Measurements from ENCODE around the gene PPP1R27.

The PPP1R27 gene

DNA sequence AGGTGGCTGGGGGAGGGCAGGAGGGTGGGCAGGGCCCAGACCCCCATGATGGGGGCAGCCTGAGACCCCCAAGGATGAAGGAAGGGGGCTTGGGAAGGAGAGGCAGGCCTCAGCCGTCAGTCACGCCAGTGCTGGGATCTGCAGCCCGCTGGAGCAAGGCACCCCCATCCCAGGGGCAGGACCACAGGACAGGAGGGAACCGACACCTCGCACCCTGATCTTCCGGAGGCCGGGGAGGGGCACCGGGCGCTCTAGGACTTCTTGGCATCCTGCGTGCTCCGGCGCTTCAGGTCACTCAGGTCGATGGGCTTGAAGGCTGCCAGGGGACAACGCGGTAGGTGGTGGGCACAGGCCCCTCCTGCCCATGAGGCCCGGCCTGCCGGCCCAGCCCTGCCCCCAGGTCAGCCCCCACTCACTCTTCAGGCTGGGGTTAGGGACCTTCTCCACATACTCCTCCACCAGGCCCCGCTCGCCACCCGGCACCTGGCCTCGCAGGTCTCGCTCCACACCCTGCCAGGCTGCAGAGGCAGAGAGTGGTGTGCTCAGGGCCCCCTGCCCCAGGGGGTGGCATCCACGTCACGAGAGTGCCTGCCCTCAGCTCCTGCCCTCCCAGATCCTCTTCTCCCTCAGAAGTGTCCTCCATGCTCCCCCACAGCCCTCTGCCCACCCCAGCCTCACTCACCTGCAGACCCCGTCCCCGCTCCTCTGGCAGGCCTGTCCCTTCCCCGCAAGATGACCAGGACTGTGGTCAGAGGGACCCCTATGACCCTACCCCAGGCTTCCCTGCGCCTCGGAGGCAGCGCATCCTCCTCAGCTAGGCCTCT lies 11.6 kb downstream of the PPP1R27 start:
- H3K9ac ChIP-seq (ENCODE audit: low read length): no peak overlapping the region
- peaks cover 10% of the 10 kb centered on the region for H3K27me3 ChIP-seq (replicated peaks; ENCODE audit: control insufficient read depth, insufficient read depth, low read length)
- no peak overlapping the region for H3K4me3 ChIP-seq (ENCODE audit: low read length)
- H3K36me3 ChIP-seq (ENCODE audit: control insufficient read depth, insufficient read depth, low read length, severe bottlenecking): peaks cover 7% of the 10 kb centered on the region
- peaks cover 18% of the 10 kb centered on the region for H3K4me1 ChIP-seq (ENCODE audit: control insufficient read depth, insufficient read depth, low read length)
- DNase-seq (ENCODE audit: low read depth): no peak
- H3K9me3 ChIP-seq (ENCODE audit: control insufficient read depth, low read length): no peaks in the 10 kb centered on the region

DNA sequence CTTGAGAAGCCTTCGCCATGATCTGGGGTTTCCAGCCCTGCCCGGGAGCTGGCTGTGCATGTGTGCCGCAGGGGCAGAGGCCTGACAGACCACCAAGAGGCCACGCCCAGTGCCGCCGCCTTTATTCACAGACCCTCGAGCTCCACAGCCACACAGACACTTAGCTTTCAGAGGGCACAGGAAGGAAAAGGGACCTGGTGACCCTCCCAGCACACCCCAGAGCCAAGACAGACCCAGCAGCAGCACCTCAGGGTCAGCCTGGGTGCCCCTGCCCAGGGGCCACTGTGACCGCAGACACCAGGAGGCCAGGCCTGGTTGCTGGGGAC lies 12.6 kb downstream of the PPP1R27 start:
- no peak for DNase-seq (ENCODE audit: low read depth)
- Histone ChIP-seq H3K4me3 (ENCODE audit: low read length) (no peak overlapping the region), H3K9me3 (ENCODE audit: control insufficient read depth, low read length) (no peaks in the 10 kb centered on the region), H3K9ac (ENCODE audit: low read length) (peak overlapping the region; percentile 20), H3K36me3 (ENCODE audit: control insufficient read depth, insufficient read depth, low read length, severe bottlenecking) (peaks cover 7% of the 10 kb centered on the region), H3K4me1 (ENCODE audit: control insufficient read depth, insufficient read depth, low read length) (peaks cover 18% of the 10 kb centered on the region), H3K27me3 (replicated peaks; ENCODE audit: control insufficient read depth, insufficient read depth, low read length) (peaks cover 19% of the 10 kb centered on the region)

DNA sequence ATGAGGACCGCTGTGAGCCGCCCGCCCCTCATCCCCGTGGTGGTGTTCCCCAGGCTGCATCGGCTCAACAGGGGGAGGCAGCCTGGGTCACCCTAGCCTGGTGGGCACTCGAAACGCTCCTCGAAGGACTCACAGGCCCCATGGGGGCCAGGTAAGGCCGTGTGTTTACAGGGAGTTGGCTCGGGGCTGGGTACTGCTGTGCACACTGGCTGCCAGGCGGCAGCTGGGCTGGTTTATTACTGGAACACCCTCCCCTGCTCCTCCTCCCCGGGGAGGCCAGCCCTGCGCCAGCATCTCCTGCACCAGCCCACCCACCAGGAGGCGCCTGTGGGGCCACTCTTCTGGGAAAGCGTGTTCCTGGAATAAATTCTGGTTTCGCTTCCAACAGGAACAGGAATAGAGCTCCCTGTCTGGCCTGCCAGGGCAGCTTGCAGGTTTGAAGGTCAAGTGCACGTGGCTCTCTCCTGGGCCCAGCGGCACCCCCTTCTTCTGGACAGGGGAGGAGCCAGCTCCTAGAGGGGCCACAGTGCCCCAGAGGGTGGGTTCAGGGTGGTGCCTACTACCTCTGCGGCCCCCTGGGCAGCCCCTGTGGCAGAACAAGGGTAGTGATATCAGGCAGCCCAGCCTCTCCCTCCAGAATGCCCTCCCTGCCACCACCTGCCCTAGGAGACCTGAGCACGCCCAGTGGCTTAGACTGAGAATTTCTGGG lies 13.1 kb downstream of the PPP1R27 start:
- Histone ChIP-seq H3K4me3 (ENCODE audit: low read length) (no peak overlapping the region), H3K9me3 (ENCODE audit: control insufficient read depth, low read length) (no peaks in the 10 kb centered on the region), H3K9ac (ENCODE audit: low read length) (peak overlapping the region; percentile 20), H3K36me3 (ENCODE audit: control insufficient read depth, insufficient read depth, low read length, severe bottlenecking) (peaks cover 7% of the 10 kb centered on the region), H3K4me1 (ENCODE audit: control insufficient read depth, insufficient read depth, low read length) (peaks cover 18% of the 10 kb centered on the region), H3K27me3 (replicated peaks; ENCODE audit: control insufficient read depth, insufficient read depth, low read length) (peaks cover 19% of the 10 kb centered on the region)
- DNase-seq (ENCODE audit: low read depth): no peak

DNA sequence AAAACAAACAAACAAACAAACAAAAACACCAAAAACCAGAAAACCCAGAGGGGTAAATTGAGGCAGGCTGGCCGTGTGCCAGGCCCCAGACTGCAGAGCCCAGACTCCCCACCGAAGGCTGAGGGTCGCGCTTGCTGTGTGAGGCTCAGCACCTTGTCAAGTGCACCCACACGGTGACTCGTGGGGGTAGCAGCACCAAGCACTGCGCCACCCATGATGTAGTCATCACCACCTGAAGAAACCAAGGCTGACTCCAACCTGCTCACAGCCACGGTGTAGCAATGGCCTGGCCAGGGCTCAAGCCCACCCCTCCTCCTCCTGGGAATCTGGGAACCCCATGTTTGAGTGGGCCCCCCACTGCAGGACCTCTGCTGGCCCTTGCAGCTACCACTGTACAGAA lies 13.7 kb downstream of the PPP1R27 start:
- H3K4me1 ChIP-seq (ENCODE audit: control insufficient read depth, insufficient read depth, low read length): peaks cover 17% of the 10 kb centered on the region
- H3K36me3 ChIP-seq (ENCODE audit: control insufficient read depth, insufficient read depth, low read length, severe bottlenecking): peaks cover 7% of the 10 kb centered on the region
- no peak for DNase-seq (ENCODE audit: low read depth)
- H3K27me3 ChIP-seq (replicated peaks; ENCODE audit: control insufficient read depth, insufficient read depth, low read length): peaks cover 19% of the 10 kb centered on the region
- no peak overlapping the region for H3K4me3 ChIP-seq (ENCODE audit: low read length)
- no peaks in the 10 kb centered on the region for H3K9me3 ChIP-seq (ENCODE audit: control insufficient read depth, low read length)
- H3K9ac ChIP-seq (ENCODE audit: low read length): no peak overlapping the region

GRCh38 chr17:81819708-81820107 lies 15.1 kb downstream of the PPP1R27 start:
- Histone ChIP-seq H3K36me3 (ENCODE audit: control insufficient read depth, insufficient read depth, low read length, severe bottlenecking) (peaks cover 7% of the 10 kb centered on the region), H3K9me3 (ENCODE audit: control insufficient read depth, low read length) (no peaks in the 10 kb centered on the region), H3K4me1 (ENCODE audit: control insufficient read depth, insufficient read depth, low read length) (peaks cover 11% of the 10 kb centered on the region), H3K27me3 (replicated peaks; ENCODE audit: control insufficient read depth, insufficient read depth, low read length) (peaks cover 26% of the 10 kb centered on the region), H3K9ac (ENCODE audit: low read length) (no peak overlapping the region), H3K4me3 (ENCODE audit: low read length) (no peak overlapping the region)
- no peak for DNase-seq (ENCODE audit: low read depth)

GRCh38 chr17:81817758-81818147 lies 17.1 kb downstream of the PPP1R27 start:
- Histone ChIP-seq H3K4me1 (ENCODE audit: control insufficient read depth, insufficient read depth, low read length) (peaks cover 11% of the 10 kb centered on the region), H3K27me3 (replicated peaks; ENCODE audit: control insufficient read depth, insufficient read depth, low read length) (peaks cover 29% of the 10 kb centered on the region), H3K9me3 (ENCODE audit: control insufficient read depth, low read length) (no peaks in the 10 kb centered on the region), H3K4me3 (ENCODE audit: low read length) (no peak overlapping the region), H3K36me3 (ENCODE audit: control insufficient read depth, insufficient read depth, low read length, severe bottlenecking) (no peaks in the 10 kb centered on the region), H3K9ac (ENCODE audit: low read length) (no peak overlapping the region)
- DNase-seq (ENCODE audit: low read depth): no peak

DNA sequence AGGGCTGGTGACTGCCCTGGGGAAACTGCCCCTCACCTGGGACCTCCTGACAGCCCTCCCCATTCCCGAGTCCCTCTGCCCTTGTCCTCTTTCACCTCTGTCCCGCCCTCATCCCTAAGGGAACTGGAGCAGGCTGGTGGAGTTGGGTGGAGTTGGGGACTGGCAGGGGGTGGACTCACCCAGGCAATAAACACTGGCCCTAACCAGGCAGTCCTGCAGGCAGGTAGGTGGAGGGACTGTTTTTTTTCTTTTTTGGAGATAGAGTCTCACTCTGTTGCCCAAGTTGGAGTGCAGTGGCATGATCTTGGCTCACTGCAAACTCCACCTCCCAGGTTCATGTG lies 19.2 kb downstream of the PPP1R27 start:
- Histone ChIP-seq H3K27me3 (replicated peaks; ENCODE audit: control insufficient read depth, insufficient read depth, low read length) (peaks cover 41% of the 10 kb centered on the region), H3K4me3 (ENCODE audit: low read length) (no peak overlapping the region), H3K9me3 (ENCODE audit: control insufficient read depth, low read length) (no peaks in the 10 kb centered on the region), H3K4me1 (ENCODE audit: control insufficient read depth, insufficient read depth, low read length) (no peaks in the 10 kb centered on the region), H3K36me3 (ENCODE audit: control insufficient read depth, insufficient read depth, low read length, severe bottlenecking) (no peaks in the 10 kb centered on the region), H3K9ac (ENCODE audit: low read length) (no peak overlapping the region)
- DNase-seq (ENCODE audit: low read depth): no peak

DNA sequence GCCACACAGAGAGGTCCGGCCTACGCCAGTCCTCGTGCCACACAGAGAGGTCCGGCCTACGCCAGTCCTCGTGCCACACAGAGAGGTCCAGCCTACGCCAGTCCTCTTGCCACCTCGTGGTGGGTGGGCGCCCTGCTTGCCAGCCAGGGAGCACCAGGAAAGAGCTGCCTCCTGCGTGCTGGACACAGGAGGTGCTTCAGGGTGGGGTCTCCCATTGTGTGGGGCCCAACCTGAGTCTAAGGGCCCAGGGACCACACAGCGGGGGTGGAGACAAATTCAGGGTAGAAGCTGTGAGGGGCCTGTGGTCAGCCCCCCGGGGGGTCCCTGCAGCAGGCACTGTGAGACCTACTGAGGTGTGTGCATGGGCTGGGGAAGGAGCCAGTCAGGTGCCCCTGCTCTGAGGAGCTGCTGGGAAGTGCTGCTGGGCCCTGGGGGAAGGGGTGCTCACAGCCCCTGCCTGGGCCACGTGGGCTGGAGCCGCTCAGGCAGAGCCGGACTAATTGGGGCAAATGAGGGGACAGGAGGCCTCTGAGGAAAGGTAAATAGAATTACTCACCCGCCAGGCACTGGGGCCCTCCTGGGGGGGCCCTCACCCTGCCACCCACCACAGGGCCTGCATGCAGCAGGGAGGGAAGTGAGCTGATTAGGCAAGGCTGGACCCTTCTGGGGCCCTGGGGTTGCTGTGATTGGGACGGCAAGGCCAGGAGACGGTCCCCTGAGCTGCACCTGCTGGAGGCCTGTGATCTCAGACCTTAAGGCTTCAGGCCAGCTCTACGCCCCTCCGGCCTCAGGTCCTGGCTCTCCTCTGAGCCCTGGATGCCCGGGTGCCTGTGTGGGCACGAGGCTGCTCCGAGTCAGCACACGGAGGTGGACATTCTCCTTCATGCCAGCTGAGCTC lies 19.9 kb downstream of the PPP1R27 start:
- H3K9ac ChIP-seq (ENCODE audit: low read length): no peak overlapping the region
- H3K36me3 ChIP-seq (ENCODE audit: control insufficient read depth, insufficient read depth, low read length, severe bottlenecking): no peaks in the 10 kb centered on the region
- no peaks in the 10 kb centered on the region for H3K9me3 ChIP-seq (ENCODE audit: control insufficient read depth, low read length)
- H3K4me3 ChIP-seq (ENCODE audit: low read length): no peak overlapping the region
- DNase-seq (ENCODE audit: low read depth): no peak
- peaks cover 46% of the 10 kb centered on the region for H3K27me3 ChIP-seq (replicated peaks; ENCODE audit: control insufficient read depth, insufficient read depth, low read length)
- H3K4me1 ChIP-seq (ENCODE audit: control insufficient read depth, insufficient read depth, low read length): no peaks in the 10 kb centered on the region

- H3K9me3 ChIP-seq (ENCODE audit: control insufficient read depth, low read length): no peaks in the 10 kb centered on the region
- no peak overlapping the region for H3K4me3 ChIP-seq (ENCODE audit: low read length)
- no peak overlapping the region for H3K9ac ChIP-seq (ENCODE audit: low read length)
- DNase-seq (ENCODE audit: low read depth): no peak
- peaks cover 49% of the 10 kb centered on the region for H3K27me3 ChIP-seq (replicated peaks; ENCODE audit: control insufficient read depth, insufficient read depth, low read length)
- no peaks in the 10 kb centered on the region for H3K4me1 ChIP-seq (ENCODE audit: control insufficient read depth, insufficient read depth, low read length)
- no peaks in the 10 kb centered on the region for H3K36me3 ChIP-seq (ENCODE audit: control insufficient read depth, insufficient read depth, low read length, severe bottlenecking)
Observed at GRCh38 chr17:81813861-81814683, 20.8 kb downstream of the PPP1R27 start.

GRCh38 chr17:81813371-81813684 lies 21.5 kb downstream of the PPP1R27 start:
- Histone ChIP-seq H3K4me3 (ENCODE audit: low read length) (no peak overlapping the region), H3K9me3 (ENCODE audit: control insufficient read depth, low read length) (peaks cover 3% of the 10 kb centered on the region), H3K27me3 (replicated peaks; ENCODE audit: control insufficient read depth, insufficient read depth, low read length) (peaks cover 49% of the 10 kb centered on the region), H3K36me3 (ENCODE audit: control insufficient read depth, insufficient read depth, low read length, severe bottlenecking) (no peaks in the 10 kb centered on the region), H3K9ac (ENCODE audit: low read length) (no peak overlapping the region), H3K4me1 (ENCODE audit: control insufficient read depth, insufficient read depth, low read length) (no peaks in the 10 kb centered on the region)
- DNase-seq (ENCODE audit: low read depth): no peak

Measured in adipocyte (in vitro differentiated cells).